Panc1 (cell line): ENCODE data around the gene PINLYP. TPM values are rescaled to one million over a fixed set of nuclear protein-coding genes. Genes with fewer than 3 reads are reported as not detected.

Experiments
- ATAC-seq: fragments of 200-7000 bp; cut with Tn5 transposase; 2 replicates; pipeline ENCODE4 v1.9.1; 2020; ENCODE audit warnings: mild to moderate bottlenecking, moderate library complexity
- BruUV-seq: library from RNA; stranded (reverse); fragments of 400-500 nt; replicated peaks from 2 replicates; lab custom pipeline; 2021; lab: Mats Ljungman, UMichigan
- CTCF ChIA-PET: fragments of 300-600 bp; sonication (Branson Sonifier 250); formaldehyde crosslinking; loops from one replicate; lab custom pipeline; 2022; ENCODE audit warnings: antibody characterized with exemption; lab: Charles Lee
- POLR2A ChIA-PET: fragments of 300-600 bp; sonication (Branson Sonifier 250); formaldehyde crosslinking; loops from one replicate; lab custom pipeline; 2022; ENCODE audit warnings: antibody characterized with exemption; lab: Charles Lee
- DNase-seq: peaks from one replicate; pipeline ENCODE4 v3.0.0-alpha.2; 2010; ENCODE audit warnings: low read depth, low spot score
- H3K27ac ChIP-seq: 2 replicates; pipeline ENCODE4 v1.5.1; 2011; ENCODE audit warnings: mild to moderate bottlenecking, low read length, inconsistent platforms
- H3K27me3 ChIP-seq: fragments of 200-500 bp; sonication (Bioruptor generic); 2 replicates; pipeline ENCODE4 v1.6.0; 2014; ENCODE audit warnings: low read length, inconsistent platforms; ENCODE audit not compliant: control insufficient read depth, insufficient read depth
- H3K36me3 ChIP-seq: fragments of 200-500 bp; sonication (Bioruptor generic); 2 replicates; pipeline ENCODE4 v1.5.1; 2014; ENCODE audit warnings: inconsistent platforms, mild to moderate bottlenecking, low read length, moderate library complexity; ENCODE audit not compliant: control insufficient read depth, insufficient read depth
- H3K4me1 ChIP-seq: 2 replicates; pipeline ENCODE4 v1.5.1; 2011; ENCODE audit warnings: inconsistent platforms, mild to moderate bottlenecking, low read length, moderate library complexity; ENCODE audit not compliant: control insufficient read depth, insufficient read depth
- H3K4me3 ChIP-seq, 2 experiments: 2 replicates each; pipeline ENCODE4 v1.5.1; 2011 to 2012; ENCODE audit warnings: low read depth in 2 of 2, low read length in 2 of 2, mild to moderate bottlenecking in 2 of 2, inconsistent platforms in 1 of 2, moderate library complexity in 1 of 2
- H3K9me3 ChIP-seq: fragments of 200-500 bp; sonication (Bioruptor generic); 2 replicates; pipeline ENCODE4 v1.5.1; 2014; ENCODE audit warnings: low read depth, mild to moderate bottlenecking, inconsistent platforms, low read length, moderate library complexity; ENCODE audit not compliant: control insufficient read depth, insufficient read depth
- CTCF ChIP-seq: fragments of 450-650 bp; IDR thresholded peaks from 2 replicates; pipeline ENCODE4 v1.5.1; 2017; ENCODE audit warnings: mild to moderate bottlenecking
- POLR2AphosphoS5 ChIP-seq: IDR thresholded peaks from 2 replicates; pipeline ENCODE4 v1.6.1; 2012; ENCODE audit warnings: mild to moderate bottlenecking, low read depth, low read length, moderate library complexity
- REST ChIP-seq, 2 experiments: IDR thresholded peaks; 2 replicates each; pipeline ENCODE4 v1.6.1; 2011 to 2012; ENCODE audit warnings: low read depth in 2 of 2, control low read depth in 1 of 2, low read length in 1 of 2, mild to moderate bottlenecking in 1 of 2, moderate library complexity in 1 of 2; ENCODE audit not compliant: insufficient read depth in 1 of 2
- SIN3A ChIP-seq: IDR thresholded peaks from 2 replicates; pipeline ENCODE4 v1.6.1; 2012; ENCODE audit warnings: low read depth, mild to moderate bottlenecking, low read length, moderate library complexity, borderline replicate concordance; ENCODE audit not compliant: insufficient read depth
- TCF7L2 ChIP-seq: IDR thresholded peaks from 2 replicates; pipeline ENCODE4 v1.6.1; 2011; ENCODE audit warnings: mild to moderate bottlenecking, low read depth, low read length, inconsistent platforms
- in situ Hi-C: cut with HindIII; loops from 2 replicates; pipeline ENCODE4 v1.10.0; 2016; ENCODE audit warnings: low sequenced_read_pairs, low pct_unique_long_range_greater_than_20kb
- intact Hi-C: fragments of 100-400 bp; cut with micrococcal nuclease; formaldehyde crosslinking; loops from one replicate; pipeline ENCODE4 v1.10.0; 2022; ENCODE audit not compliant: unreplicated experiment
- total RNA-seq: library from RNA; stranded (reverse); gene quantifications from one replicate; pipeline ENCODE4 v1.2.1, GENCODE V29; 2021; ENCODE audit not compliant: unreplicated experiment

Gene PINLYP
- total RNA-seq, 1 experiment from 2014 or later, result 0.21 TPM

GRCh38 chr19:43570174-43570791, 5.3 kb upstream of the PINLYP start:
- ChIA-PET CTCF (no interaction called here), POLR2A (no interaction called here)
- H3K27ac ChIP-seq, result no peak overlapping the region
- H3K9me3 ChIP-seq, result no peaks in the 10 kb centered on the region
- H3K4me1 ChIP-seq, result peaks cover 3% of the 10 kb centered on the region; the same call in 1 of the 2 replicates
- no peak for ATAC-seq
- TF ChIP-seq REST (IDR thresholded peaks at IDR 0.05; ENCODE audit: insufficient read depth in 1 of 2, low read depth in 2 of 2, low read length in 1 of 2), result no peak
- TF ChIP-seq POLR2AphosphoS5, result no peak
- no peak for TF ChIP-seq SIN3A
- TF ChIP-seq CTCF, result no peak
- TF ChIP-seq TCF7L2, result no peak
- no peaks in the 10 kb centered on the region for H3K27me3 ChIP-seq
- H3K4me3 ChIP-seq, result no peak overlapping the region
- no TSS peak for BruUV-seq
- in situ Hi-C loops, result no loop called here
- H3K36me3 ChIP-seq, result peaks cover 7% of the 10 kb centered on the region; the same call in 1 of the 2 replicates
- intact Hi-C loops, result no loop called here
- no peak for DNase-seq

GRCh38 chr19:43572171-43572588, 3.4 kb upstream of the PINLYP start:
- CTCF ChIA-PET, result no interaction called here
- ATAC-seq, result no peak
- in situ Hi-C loops, result no loop called here

More at GRCh38 chr19:43572171-43572588, 3.4 kb upstream of the PINLYP start:
- no peak overlapping the region for H3K27ac ChIP-seq
- H3K4me1 ChIP-seq, result peaks cover 3% of the 10 kb centered on the region; the same call in 1 of the 2 replicates
- intact Hi-C loops, result no loop called here
- TF ChIP-seq CTCF, result no peak
- TF ChIP-seq TCF7L2, result no peak
- no peak for TF ChIP-seq REST (IDR thresholded peaks at IDR 0.05; ENCODE audit: insufficient read depth in 1 of 2, low read depth in 2 of 2, low read length in 1 of 2)
- no peak for TF ChIP-seq POLR2AphosphoS5
- TF ChIP-seq SIN3A, result no peak
- no peaks in the 10 kb centered on the region for H3K27me3 ChIP-seq
- no peak for DNase-seq
- BruUV-seq, result no TSS peak
- H3K4me3 ChIP-seq, result no peak overlapping the region
- no peaks in the 10 kb centered on the region for H3K9me3 ChIP-seq
- H3K36me3 ChIP-seq, result peaks cover 7% of the 10 kb centered on the region; the same call in 1 of the 2 replicates
- POLR2A ChIA-PET, result no interaction called here
